ENCODE data around the gene AP5Z1. TPM values are rescaled to one million over a fixed set of nuclear protein-coding genes. Genes with fewer than 3 reads are reported as not detected.

Gene AP5Z1
- total and polyA plus RNA-seq, 11 donors: 8.4 to 31.9 (median 13.4) TPM

- Histone ChIP-seq H3K4me3 (peak overlapping the region in 2 of 12 donors; percentile 8), H3K4me1 (peaks cover 0 to 49% (median 15%) of the 10 kb centered on the region in 12 donors), H3K27ac (peak overlapping the region; percentile 6 to 86 (median 67)), H3K27me3 (no peaks in the 10 kb centered on the region), H3K36me3 (peaks cover 0 to 4% (median 0%) of the 10 kb centered on the region in 9 donors), H3K9me3 (no peaks in the 10 kb centered on the region)
- DNase-seq (peak in 2 of 5 donors; percentile 37 to 57), ATAC-seq (peak; percentile 35 to 74 (median 48))
- WGBS, 4 donors: 48 to 64% (median 61%) methylated on average over 16 to 19 of the region's 19 CpGs
- intact Hi-C loops (cut with DNase I): loop anchor here in 1 of 10 donors (10.0 kb wide), 1 partner anchor 264 kb away; no protein-coding TSS in a partner anchor
- TF ChIP-seq, protein P1, sequence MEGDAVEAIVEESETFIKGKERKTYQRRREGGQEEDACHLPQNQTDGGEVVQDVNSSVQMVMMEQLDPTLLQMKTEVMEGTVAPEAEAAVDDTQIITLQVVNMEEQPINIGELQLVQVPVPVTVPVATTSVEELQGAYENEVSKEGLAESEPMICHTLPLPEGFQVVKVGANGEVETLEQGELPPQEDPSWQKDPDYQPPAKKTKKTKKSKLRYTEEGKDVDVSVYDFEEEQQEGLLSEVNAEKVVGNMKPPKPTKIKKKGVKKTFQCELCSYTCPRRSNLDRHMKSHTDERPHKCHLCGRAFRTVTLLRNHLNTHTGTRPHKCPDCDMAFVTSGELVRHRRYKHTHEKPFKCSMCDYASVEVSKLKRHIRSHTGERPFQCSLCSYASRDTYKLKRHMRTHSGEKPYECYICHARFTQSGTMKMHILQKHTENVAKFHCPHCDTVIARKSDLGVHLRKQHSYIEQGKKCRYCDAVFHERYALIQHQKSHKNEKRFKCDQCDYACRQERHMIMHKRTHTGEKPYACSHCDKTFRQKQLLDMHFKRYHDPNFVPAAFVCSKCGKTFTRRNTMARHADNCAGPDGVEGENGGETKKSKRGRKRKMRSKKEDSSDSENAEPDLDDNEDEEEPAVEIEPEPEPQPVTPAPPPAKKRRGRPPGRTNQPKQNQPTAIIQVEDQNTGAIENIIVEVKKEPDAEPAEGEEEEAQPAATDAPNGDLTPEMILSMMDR (IDR thresholded peaks at IDR 0.05): no peak
- TF ChIP-seq POLR2A (IDR thresholded peaks at IDR 0.05): no peak
Measured at GRCh38 chr7:4820405-4820966, 45.1 kb downstream of the AP5Z1 start.

DNA sequence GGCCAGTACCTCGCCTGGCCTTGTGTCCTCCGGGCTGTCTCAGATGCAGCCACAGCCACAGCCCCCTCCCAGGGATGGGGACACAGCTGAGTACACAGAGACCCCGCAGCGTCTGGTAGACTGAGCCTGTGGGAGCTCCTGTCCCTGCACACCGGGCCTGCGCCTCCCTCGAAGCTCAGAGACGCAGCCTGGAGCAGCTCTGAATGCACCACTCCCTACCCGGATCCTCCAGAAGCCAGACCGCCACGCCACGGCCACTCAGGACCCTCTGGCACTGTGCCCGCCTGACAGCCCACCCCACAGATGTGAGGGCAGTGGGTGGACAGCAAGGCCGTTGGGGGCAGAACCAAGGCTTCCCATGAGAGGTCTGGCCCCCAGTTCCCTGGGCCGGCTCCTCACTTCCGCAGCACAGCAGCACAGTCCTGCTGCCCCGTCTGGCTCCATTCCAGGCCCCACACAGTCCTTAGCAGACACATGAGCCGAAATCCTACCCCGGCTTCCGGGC is 45.6 kb downstream of the AP5Z1 start:
- H3K36me3 ChIP-seq: peaks cover 0 to 4% (median 0%) of the 10 kb centered on the region in 9 donors
- H3K27me3 ChIP-seq: no peaks in the 10 kb centered on the region
- H3K9me3 ChIP-seq: no peaks in the 10 kb centered on the region
- ATAC-seq (peak in 1 of 4 donors; percentile 7), DNase-seq (no peak)
- 66 to 83% (median 78%) methylated on average over 6 to 20 of the region's 20 CpGs for WGBS, 4 donors
- peaks cover 0 to 49% (median 15%) of the 10 kb centered on the region in 12 donors for H3K4me1 ChIP-seq
- no peak overlapping the region for H3K4me3 ChIP-seq
- intact Hi-C loops (cut with DNase I): loop anchor here in 1 of 10 donors (10.0 kb wide), 1 partner anchor 264 kb away; no protein-coding TSS in a partner anchor
- TF ChIP-seq, protein P1 (IDR thresholded peaks at IDR 0.05): no peak
- TF ChIP-seq POLR2A (IDR thresholded peaks at IDR 0.05): no peak
- H3K27ac ChIP-seq: peak overlapping the region in 10 of 12 donors; percentile 29 to 86 (median 72)

GRCh38 chr7:4822677-4823076 is 47.3 kb downstream of the AP5Z1 start:
- intact Hi-C loops (cut with DNase I): loop anchor here in 1 of 10 donors (10.0 kb wide), 1 partner anchor 262 kb away; no protein-coding TSS in a partner anchor
- TF ChIP-seq, protein P1 (IDR thresholded peaks at IDR 0.05): no peak
- TF ChIP-seq POLR2A (IDR thresholded peaks at IDR 0.05): no peak
- 81 to 85% (median 82%) methylated on average over 9 of the region's 9 CpGs for WGBS, 4 donors
- H3K27me3 ChIP-seq: no peaks in the 10 kb centered on the region
- H3K27ac ChIP-seq: peak overlapping the region in 1 of 12 donors; percentile 51
- peaks cover 0 to 2% (median 0%) of the 10 kb centered on the region in 9 donors for H3K36me3 ChIP-seq
- H3K9me3 ChIP-seq: no peaks in the 10 kb centered on the region
- peaks cover 0 to 49% (median 15%) of the 10 kb centered on the region in 12 donors for H3K4me1 ChIP-seq
- ATAC-seq (no peak), DNase-seq (peak in 2 of 5 donors; percentile 8 to 17)
- H3K4me3 ChIP-seq: no peak overlapping the region

- no peaks in the 10 kb centered on the region for H3K9me3 ChIP-seq
- WGBS, 4 donors: 76 to 89% (median 80%) methylated on average over 13 to 14 of the region's 14 CpGs
- peaks cover 0 to 41% (median 15%) of the 10 kb centered on the region in 12 donors for H3K4me1 ChIP-seq
- ATAC-seq (no peak), DNase-seq (peak in 2 of 5 donors; percentile 11 to 44)
- H3K27me3 ChIP-seq: no peaks in the 10 kb centered on the region
- intact Hi-C loops (cut with DNase I): loop anchor here in 1 of 10 donors (10.0 kb wide), 1 partner anchor 261 kb away; no protein-coding TSS in a partner anchor
- no peak overlapping the region for H3K4me3 ChIP-seq
- peak overlapping the region in 2 of 12 donors; percentile 17 to 51 for H3K27ac ChIP-seq
- H3K36me3 ChIP-seq: no peaks in the 10 kb centered on the region
- TF ChIP-seq POLR2A (IDR thresholded peaks at IDR 0.05): no peak
- TF ChIP-seq, protein P1 (IDR thresholded peaks at IDR 0.05): no peak
Measured at GRCh38 chr7:4823441-4824119, 48.2 kb downstream of the AP5Z1 start.

Data from heart left ventricle (tissue), 16 donors.